HG02970 (cell line): ENCODE results near the gene CDH6.

Experiments
- ATAC-seq: cut with Tn5 transposase; IDR thresholded peaks from one replicate; pipeline ENCODE4 v1.9.1; 2021; ENCODE audit warnings: mild to moderate bottlenecking, moderate library complexity, moderate number of reproducible peaks; ENCODE audit not compliant: unreplicated experiment, low FRiP score

Gene CDH6

DNA sequence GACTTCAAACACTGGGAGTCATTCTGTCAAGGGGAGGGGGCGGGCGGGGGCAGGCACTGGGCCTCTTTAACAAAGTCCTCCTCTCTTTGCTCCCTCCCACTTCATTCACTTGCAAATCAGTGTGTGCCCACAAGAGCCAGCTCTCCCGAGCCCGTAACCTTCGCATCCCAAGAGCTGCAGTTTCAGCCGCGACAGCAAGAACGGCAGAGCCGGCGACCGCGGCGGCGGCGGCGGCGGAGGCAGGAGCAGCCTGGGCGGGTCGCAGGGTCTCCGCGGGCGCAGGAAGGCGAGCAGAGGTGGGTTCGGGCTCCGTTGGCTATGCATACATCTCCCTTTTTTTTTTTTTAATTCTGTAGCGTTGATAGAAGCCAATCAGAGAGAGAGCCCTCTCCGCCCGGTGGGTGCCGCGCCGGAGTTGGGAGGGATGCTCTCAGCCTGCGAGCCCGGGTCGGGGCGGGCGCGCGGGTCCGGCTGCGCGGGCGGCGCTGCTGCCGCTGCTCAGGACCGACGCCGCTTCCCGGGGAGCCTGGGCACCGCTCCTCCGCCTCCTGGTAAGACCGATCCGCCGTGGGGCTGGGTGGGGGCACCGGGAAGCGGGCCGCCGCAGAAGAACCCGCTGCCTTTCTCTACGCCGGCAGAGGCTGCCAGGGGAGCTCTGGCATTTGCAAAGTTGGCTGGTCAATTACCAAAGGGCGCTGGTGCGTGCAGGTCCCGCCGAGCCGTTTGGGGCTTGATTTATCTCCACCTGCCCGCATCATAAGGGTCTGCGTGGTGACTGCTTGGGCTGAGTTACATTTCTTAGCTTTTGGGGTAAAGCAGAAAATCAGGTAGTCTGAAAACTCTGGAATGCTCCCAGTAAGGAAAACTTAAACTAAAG lies at the start of gene CDH6:
Gene CDH6 (plus strand): TSS at position 96 of the 877 bp plus-strand sequence. CDS start 73,788 bp downstream, outside the sequence.
- ATAC-seq, result no peak

GRCh38 chr5:31144364-31144763 lies 49.1 kb upstream of the CDH6 start:
- ATAC-seq, result no peak

DNA sequence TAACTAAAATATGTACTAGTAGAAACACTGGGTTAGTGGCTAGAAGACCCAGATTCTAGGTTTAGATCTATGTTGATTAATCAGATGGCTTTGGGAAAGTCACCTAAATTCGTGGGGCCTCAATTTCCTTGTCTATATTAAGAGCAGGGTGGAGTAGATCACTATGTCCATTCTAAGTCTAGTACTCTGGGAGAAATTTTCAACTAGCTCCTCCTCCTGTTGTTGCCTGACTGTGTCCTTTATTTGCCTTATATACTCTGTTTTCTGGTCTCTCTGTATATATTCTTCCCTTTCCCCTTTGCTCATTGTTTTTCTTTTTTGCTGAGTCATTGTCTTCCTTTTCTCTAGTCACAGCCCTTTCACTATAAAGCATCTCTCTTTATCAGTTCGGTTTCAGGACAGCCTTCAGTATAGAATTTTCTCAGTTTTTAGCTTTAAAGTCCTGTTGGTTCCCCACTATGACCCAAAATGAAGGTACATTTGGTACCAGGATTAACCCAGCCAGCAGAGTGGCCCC lies 44.5 kb upstream of the CDH6 start:
- no peak for ATAC-seq

- ATAC-seq, result no peak
Observed at GRCh38 chr5:31153521-31153920, 40.0 kb upstream of the CDH6 start.

DNA sequence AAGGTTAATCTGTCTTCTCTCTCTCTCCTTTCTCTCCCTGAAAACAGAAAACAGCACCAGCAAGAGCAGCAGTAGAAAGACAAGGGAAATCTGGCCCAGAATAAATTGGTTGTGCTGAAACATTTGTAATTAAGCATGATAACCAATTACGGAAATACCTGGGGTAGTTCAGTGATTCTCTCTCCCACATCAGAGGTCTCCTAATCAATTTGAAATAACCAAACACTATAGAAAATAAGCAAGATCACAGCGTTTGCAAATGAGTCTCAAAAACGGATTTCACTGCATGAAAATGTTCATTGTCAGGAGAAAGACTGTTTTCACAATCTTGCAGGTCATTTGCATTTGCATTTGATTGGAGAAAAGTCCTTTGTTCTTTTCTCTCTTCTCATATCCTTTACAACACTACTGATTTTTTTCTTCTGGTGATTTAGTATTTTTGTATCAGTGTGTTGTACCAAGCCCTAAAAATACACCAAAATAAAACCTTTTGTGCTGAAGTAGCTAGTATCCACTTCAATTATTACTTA lies 36.8 kb upstream of the CDH6 start:
- ATAC-seq, result no peak

DNA sequence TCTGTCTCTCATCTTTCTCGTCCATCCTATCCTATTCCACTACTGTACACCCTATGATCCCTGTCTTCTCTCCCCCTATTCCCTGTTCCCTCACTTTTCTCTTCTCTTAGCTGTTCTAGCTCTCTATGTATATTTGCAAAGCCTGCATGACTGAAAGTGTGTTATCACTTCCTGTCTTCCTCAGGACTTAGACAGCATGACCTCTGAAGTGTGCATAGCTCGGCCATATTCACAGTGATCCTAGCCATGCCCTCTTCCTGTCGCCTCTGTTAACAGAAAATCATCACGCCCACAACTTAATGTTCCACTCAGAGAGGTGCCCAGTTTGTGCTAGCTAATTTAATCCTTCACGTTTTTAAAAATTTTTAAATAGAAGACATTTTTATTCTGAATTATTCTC lies 35.8 kb upstream of the CDH6 start:
- ATAC-seq, result no peak

- no peak for ATAC-seq
Observed at GRCh38 chr5:31158686-31159085, 34.8 kb upstream of the CDH6 start.

GRCh38 chr5:31161781-31162181 lies 31.7 kb upstream of the CDH6 start:
- ATAC-seq, result no peak

DNA sequence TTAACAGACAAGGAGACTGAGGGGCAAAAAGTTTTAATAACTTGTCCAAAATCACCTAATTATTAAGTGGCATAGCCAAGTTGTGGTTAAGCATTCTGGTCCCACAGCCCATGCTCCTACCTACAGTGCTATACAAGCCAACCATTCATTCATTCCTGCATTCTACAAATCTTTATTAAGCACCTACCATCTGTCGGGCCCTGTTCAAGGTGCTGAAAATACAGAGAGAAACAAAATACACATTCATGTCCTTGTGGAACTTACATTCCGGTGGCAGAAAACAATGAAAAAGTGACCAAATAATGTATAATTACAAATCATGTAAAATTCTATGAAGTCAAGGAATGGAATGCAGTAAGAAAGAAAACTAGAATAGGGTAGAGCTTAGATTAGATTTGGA lies 27.8 kb upstream of the CDH6 start:
- no peak for ATAC-seq

GRCh38 chr5:31169379-31169778 lies 24.1 kb upstream of the CDH6 start:
- no peak for ATAC-seq

- ATAC-seq, result no peak
Observed at GRCh38 chr5:31172881-31173280, 20.6 kb upstream of the CDH6 start.

GRCh38 chr5:31173614-31174013 lies 19.9 kb upstream of the CDH6 start:
- no peak for ATAC-seq

- no peak for ATAC-seq
Observed at GRCh38 chr5:31181376-31181987, 12.0 kb upstream of the CDH6 start.

DNA sequence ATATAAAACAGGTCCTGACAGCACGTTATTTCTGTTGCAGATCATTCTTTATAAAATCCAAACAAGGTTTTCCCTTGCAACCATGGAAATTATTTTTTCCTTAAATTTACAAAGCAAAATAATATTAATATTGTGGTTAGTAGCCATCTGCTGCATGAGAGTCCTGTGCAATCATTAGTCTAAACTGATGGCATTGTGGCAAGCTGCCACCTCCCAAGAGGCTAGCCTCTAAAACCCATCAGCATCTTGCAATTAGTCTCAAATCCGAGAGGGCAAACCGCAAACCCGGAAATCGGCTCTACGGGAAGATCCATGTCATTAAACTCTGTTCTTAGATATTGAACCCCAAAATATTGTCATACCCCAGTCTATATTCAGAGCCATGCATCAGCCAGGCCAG lies 11.3 kb upstream of the CDH6 start:
- no peak for ATAC-seq

DNA sequence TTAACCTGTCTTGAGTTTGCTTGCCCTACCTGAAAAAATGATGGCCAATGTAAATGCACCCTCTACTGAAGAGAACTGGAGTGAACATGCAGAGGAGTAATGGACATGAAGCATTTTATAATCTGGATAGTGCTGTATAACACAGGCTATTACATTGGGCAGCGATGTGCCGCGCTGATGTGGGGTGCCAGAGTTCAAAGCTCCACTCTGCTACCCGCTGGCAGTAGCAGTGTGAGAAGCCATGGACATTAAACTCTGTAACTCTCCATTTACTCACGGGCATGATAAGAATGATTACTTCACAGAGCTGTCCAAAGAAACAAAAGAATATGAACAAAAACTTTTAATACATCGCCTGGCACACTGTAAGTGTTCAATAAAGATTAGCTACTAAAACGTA lies 7.5 kb upstream of the CDH6 start:
- no peak for ATAC-seq

DNA sequence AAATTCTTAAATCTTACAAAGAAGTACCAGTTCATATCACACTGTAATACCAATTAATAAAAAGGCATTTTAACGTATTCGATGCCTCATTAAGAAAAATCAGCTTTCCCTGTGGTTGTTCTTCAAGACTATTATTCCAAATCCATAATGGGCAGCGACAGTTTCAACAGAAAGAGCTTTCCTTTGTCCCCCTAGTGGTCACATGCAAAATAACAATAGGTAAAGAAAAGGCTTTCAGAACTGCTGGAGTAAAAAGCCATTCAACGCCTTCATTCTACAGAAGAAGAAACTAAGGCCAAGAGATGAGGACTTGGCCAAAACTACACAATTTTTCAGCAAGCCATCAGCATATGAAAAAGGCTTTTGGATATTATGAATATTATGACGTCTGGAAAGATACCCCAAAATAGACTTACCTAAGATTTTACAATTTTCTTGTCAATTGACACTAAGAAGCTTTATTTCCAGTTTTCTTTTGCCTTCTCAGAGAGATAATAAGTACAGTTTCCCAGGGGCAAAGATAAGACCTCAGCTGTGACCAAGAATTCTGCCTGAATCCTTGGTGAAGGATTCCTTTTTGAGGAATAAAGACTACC lies 6.7 kb upstream of the CDH6 start:
- ATAC-seq, result no peak

DNA sequence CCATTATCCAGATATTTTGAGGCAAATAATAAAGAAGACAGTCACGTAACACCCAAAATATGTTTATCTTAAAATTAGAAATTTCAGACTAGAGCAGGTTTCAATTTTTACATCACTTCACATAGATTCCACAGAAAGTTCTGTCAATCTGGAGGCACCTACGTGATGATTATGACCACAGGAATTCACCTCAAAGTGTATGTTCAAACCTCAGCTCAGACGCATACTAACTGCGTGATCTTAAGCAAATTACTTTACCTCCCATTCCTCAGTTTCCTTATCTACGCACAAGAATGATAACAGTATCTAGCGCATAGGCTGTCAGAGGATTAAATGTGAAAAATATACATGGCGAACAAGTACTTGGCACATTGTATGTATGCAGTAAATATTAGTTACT lies 5.9 kb upstream of the CDH6 start:
- no peak for ATAC-seq

DNA sequence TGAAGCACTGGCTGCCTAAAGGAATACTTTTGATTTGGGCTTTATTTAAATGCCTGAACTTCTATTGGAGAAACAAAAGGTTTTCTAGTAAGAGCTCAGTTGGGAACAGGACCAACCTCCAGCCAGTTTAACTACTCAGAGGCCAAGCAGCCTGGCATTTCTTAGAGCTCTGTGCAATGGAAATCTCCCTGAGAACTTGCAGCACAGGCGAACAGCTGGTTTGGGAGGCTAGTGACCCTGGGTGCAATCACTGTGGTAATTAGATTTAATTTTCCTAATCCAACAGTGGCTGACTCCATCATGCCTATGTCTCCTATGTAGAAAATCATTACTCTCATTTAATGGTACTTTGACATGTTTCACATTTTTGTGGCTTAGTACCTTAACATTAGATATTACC lies 1.0 kb upstream of the CDH6 start:
- ATAC-seq, result no peak

- no peak for ATAC-seq
Observed at GRCh38 chr5:31193116-31193515, 370 bp upstream of the CDH6 start.

DNA sequence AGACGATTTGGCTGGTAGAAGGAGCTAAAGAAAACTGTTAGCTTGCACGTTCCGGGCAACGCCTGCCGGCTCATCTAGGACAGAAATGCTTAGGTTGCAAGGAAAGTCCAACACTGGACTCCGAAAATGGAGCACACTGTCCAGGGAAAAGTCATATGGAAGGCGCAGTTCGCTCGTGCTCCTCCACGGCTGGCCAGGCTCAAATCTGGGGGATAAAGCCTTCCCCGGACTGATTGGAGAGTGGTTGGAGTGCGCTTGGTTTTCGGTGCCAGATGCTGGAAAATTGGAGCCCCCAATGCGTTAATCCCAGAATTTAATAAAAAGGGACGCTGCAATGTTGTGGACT lies 955 bp downstream of the CDH6 start:
- no peak for ATAC-seq

DNA sequence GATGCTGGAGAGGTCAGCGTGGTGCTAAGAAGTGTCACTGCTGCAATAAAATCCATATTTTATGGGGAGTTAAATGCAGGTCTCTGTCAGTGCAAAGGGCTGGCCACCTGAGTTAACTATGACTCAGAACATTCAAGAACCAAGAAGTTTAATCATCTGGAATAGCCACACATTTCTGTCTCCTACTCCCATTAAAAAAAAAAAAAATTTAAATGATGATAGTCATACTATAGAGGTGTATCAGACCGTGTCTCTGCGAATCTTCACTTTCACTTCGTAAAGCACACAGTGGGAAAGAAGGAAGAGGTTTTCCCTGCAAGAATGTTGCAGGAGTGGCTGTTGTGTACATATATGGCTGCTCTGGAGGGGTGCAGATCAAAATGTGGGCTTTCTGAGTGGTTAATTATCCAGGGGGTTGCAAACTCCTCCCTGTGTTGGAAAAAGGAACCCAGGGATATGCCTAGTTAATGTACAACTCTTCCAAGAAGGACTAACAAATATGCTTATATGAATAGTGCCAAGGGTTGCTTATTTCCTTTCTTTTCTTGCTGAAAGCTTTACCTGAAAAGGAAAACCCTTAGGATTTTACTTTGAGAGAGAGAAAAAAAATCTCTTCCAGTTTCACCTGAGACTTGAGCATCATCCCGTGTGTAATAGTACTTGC lies 1.5 kb downstream of the CDH6 start:
- ATAC-seq, result no peak
